ENCODE measurements around the gene GMFB.
A peak's percentile ranks its signal among the peaks of the same experiment; 100 is the strongest.

Gene GMFB

DNA sequence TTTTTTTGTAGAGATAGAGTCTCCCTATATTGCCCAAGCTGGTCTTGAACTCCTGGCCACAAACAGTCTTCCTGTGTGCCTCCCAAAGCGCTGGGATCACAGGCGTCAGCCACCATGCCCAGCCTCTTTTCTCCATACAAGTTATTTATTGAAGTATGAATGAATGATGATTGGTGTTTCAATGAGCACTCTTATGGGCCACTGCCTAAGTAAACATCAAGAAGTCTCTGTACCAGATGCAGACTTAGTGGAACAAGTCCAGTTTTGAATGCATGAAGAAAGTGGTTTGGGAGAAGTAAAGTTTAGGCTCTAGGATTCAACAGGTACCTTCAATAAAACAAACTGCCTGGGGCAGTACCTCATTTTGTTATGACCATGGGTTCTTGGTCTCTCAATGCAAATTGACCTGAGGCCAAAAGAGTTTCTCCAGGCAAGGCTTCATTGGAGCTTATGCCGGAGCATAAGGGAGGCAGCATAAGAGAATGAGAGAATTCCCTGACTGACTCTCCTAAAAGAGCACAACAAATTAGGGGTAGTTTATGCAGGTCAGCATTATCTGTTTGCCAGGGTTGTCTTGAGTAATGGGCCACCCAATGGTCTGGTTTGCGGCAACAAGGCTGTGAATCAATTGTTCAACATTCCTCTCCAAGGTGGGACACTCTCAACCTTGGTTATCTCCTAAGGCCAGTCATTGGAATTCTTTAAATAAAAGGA lies 1.1 kb upstream of the GMFB start:
- TF ChIP-seq CTCF (IDR thresholded peaks at IDR 0.05; ENCODE audit: low read depth, low read length) (no peak), POLR2A (IDR thresholded peaks at IDR 0.05; ENCODE audit: extremely low read depth, insufficient read length) (no peak)
- TF ChIP-seq, protein P1, sequence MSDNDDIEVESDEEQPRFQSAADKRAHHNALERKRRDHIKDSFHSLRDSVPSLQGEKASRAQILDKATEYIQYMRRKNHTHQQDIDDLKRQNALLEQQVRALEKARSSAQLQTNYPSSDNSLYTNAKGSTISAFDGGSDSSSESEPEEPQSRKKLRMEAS (IDR thresholded peaks at IDR 0.05; ENCODE audit: low read depth, low read length): no peak
- DNase-seq (ENCODE audit: low read depth): no peak
- peak overlapping the region; percentile 86 for H3K4me3 ChIP-seq (ENCODE audit: low read depth, low read length)

GRCh38 chr14:54489318-54489683 lies 521 bp upstream of the GMFB start:
- TF ChIP-seq POLR2A (IDR thresholded peaks at IDR 0.05; ENCODE audit: extremely low read depth, insufficient read length) (no peak), CTCF (IDR thresholded peaks at IDR 0.05; ENCODE audit: low read depth, low read length) (no peak), MYC (IDR thresholded peaks at IDR 0.05; ENCODE audit: low read depth, low read length) (no peak)
- TF ChIP-seq, protein P1 (IDR thresholded peaks at IDR 0.05; ENCODE audit: low read depth, low read length): no peak
- DNase-seq (ENCODE audit: low read depth): no peak
- peak overlapping the region; percentile 86 for H3K4me3 ChIP-seq (ENCODE audit: low read depth, low read length)

GRCh38 chr14:54488318-54488645 lies 498 bp downstream of the GMFB start:
- DNase-seq (ENCODE audit: low read depth): no peak
- H3K4me3 ChIP-seq (ENCODE audit: low read depth, low read length): peak overlapping the region; percentile 86
- TF ChIP-seq POLR2A (IDR thresholded peaks at IDR 0.05; ENCODE audit: extremely low read depth, insufficient read length) (no peak), CTCF (IDR thresholded peaks at IDR 0.05; ENCODE audit: low read depth, low read length) (no peak), MYC (IDR thresholded peaks at IDR 0.05; ENCODE audit: low read depth, low read length) (no peak)
- TF ChIP-seq, protein P1 (IDR thresholded peaks at IDR 0.05; ENCODE audit: low read depth, low read length): no peak

GRCh38 chr14:54487771-54488170 lies 1.0 kb downstream of the GMFB start:
- TF ChIP-seq MYC (IDR thresholded peaks at IDR 0.05; ENCODE audit: low read depth, low read length): no peak
- TF ChIP-seq CTCF (IDR thresholded peaks at IDR 0.05; ENCODE audit: low read depth, low read length): no peak
- TF ChIP-seq POLR2A (IDR thresholded peaks at IDR 0.05; ENCODE audit: extremely low read depth, insufficient read length): no peak
- peak overlapping the region; percentile 86 for H3K4me3 ChIP-seq (ENCODE audit: low read depth, low read length)
- DNase-seq (ENCODE audit: low read depth): no peak

DNA sequence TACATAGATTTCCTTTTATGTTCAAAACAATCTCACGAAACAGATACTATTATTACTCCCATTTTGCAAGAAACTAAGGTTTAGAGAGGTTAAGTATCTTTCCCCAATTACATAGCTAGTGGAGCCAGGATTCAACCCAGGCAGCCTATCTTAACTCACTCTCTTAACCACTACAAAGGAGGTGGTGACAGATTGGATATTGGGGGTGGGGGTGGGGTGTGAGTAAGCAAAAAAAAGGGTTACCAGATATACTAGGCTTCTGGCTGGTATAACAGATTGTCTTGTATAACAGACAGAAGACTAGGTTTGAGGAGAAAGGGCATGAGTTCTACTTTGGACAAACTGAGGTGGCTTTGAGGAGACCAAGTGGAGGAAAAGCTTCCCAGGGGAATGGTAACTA lies 2.1 kb downstream of the GMFB start:
- TF ChIP-seq, protein P1 (IDR thresholded peaks at IDR 0.05; ENCODE audit: low read depth, low read length): no peak
- TF ChIP-seq CTCF (IDR thresholded peaks at IDR 0.05; ENCODE audit: low read depth, low read length) (no peak), MYC (IDR thresholded peaks at IDR 0.05; ENCODE audit: low read depth, low read length) (no peak), POLR2A (IDR thresholded peaks at IDR 0.05; ENCODE audit: extremely low read depth, insufficient read length) (no peak)

GRCh38 chr14:54483846-54484245 lies 4.9 kb downstream of the GMFB start:
- DNase-seq (ENCODE audit: low read depth): no peak
- no peak overlapping the region for H3K4me3 ChIP-seq (ENCODE audit: low read depth, low read length)

More for the DNA sequence above, 2.1 kb downstream of the GMFB start:
- no peak overlapping the region for H3K4me3 ChIP-seq (ENCODE audit: low read depth, low read length)
- DNase-seq (ENCODE audit: low read depth): peak; percentile 58

More at GRCh38 chr14:54483846-54484245, 4.9 kb downstream of the GMFB start:
- TF ChIP-seq CTCF (IDR thresholded peaks at IDR 0.05; ENCODE audit: low read depth, low read length): no peak
- TF ChIP-seq POLR2A (IDR thresholded peaks at IDR 0.05; ENCODE audit: extremely low read depth, insufficient read length): no peak
- TF ChIP-seq, protein P1 (IDR thresholded peaks at IDR 0.05; ENCODE audit: low read depth, low read length): no peak
- no peak for TF ChIP-seq MYC (IDR thresholded peaks at IDR 0.05; ENCODE audit: low read depth, low read length)

Measured in NB4 (cell line).